T-helper 1 cell treated with Interleukin-12 subunit alpha and Interleukin-12 subunit beta and Interleukin-4 antibody, amounts not matched to agents 30 ng/mL and 1 ng/mL, for 36 hours (primary cell): Measurements from ENCODE around the gene NRSN2. TPM values are rescaled to one million over a fixed set of nuclear protein-coding genes. Genes with fewer than 3 reads are reported as not detected.
"Not testable (repeated sequence)": the region's sequence is repeated elsewhere in the genome, so short reads cannot be mapped to it uniquely, and the experiment has no call there.

Experiments used
- intact Hi-C: fragments of 100-400 bp; cut with micrococcal nuclease; formaldehyde crosslinking; loops from one replicate; pipeline ENCODE4 v1.15.1; 2024
- total RNA-seq: library from RNA; stranded (reverse); gene quantifications from 2 replicates; pipeline ENCODE4 v1.2.3, GENCODE V29; 2022

The NRSN2 gene
- total RNA-seq, 1 donor from 2014 or later: 2.5 TPM

DNA sequence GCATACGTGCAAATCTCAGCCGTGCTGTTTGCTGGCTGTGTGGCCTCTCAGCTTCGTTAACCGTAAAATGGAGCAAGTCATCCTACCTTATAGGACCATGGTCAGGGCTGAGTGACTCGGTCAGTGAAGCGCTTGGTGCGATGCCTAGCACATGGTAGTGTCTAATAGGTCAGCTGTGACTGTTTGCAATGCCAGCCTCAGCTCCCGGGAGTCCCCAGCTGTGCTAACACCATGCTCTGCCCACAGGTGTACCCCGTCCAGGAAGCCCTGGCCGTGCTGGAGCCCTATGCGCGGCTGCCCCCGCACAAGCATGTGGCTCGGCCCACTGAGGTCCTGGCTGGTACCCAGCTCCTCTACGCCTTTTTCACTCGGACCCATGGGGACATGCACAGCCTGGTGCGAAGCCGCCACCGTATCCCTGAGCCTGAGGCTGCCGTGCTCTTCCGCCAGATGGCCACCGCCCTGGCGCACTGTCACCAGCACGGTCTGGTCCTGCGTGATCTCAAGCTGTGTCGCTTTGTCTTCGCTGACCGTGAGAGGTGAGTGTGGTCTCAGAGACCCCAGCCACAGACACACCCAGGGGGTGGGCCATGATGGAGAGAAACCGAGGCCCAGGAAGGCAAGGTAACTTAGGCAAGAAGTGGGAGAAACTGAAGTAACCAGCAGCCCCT lies 44.3 kb downstream of the NRSN2 start:
- intact Hi-C loops: no loop called here

DNA sequence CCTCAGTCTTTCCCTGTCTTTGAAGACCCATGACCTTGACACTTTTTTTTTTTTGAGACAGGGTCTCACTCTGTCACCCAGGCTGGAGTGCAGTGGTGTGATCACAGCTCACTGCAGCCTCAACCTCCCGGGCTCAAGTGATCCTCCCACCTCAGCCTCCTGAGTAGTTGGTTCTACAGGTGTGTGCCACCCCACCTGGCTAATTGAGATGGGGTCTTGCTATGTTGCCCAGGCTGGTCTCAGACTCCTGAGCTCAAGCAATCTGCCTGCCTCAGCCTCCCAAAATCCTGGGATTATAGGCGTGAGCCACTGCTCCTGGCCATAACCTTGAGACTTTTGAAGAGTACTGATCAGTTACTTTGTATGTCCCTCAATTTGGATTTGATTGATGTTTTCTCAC lies 46.4 kb downstream of the NRSN2 start:
- intact Hi-C loops: not testable (repeated sequence)

DNA sequence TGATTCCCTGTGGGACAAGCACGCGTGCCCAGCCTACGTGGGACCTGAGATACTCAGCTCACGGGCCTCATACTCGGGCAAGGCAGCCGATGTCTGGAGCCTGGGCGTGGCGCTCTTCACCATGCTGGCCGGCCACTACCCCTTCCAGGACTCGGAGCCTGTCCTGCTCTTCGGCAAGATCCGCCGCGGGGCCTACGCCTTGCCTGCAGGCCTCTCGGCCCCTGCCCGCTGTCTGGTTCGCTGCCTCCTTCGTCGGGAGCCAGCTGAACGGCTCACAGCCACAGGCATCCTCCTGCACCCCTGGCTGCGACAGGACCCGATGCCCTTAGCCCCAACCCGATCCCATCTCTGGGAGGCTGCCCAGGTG lies 49.3 kb downstream of the NRSN2 start:
- intact Hi-C loops: no loop called here

- intact Hi-C loops: no loop called here
Measured at GRCh38 chr20:396619-397431, 49.9 kb downstream of the NRSN2 start.

DNA sequence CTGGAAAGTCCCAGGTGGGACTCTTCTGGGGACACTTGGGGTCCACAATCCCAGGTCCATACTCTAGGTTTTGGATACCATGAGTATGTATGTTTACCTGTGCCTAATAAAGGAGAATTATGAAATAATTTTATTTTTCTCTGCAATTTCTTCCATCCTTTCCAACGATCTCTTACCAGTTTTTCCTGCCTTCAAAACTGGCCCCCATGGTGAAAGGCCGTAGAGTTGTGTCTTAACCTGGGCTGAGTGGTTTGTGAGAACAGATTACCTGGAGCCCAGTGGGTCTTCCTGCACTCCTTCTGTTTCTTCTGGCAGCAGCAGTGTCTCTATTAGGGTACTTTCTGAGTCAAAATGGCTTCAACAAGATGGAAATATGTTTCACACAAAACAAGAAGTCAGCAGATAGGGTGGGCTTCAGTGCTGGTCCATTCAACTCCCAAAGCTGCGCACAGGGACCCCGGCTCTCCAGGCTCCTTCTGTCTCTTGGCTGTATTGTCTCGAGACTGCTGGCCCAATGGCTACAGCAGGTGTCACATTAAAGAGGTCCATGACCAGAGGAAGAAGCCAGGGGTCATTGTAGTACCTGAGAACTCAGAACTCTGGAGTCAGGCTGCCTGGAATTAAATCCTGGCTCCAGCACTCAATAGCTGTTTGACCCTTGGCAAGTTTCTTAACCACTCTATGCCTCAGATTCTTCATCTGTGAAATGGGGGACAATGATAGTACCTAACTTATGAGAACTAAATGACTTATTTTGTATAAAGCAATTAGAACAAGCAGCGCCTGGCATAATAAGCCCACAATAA lies 50.7 kb downstream of the NRSN2 start:
- intact Hi-C loops: no loop called here

DNA sequence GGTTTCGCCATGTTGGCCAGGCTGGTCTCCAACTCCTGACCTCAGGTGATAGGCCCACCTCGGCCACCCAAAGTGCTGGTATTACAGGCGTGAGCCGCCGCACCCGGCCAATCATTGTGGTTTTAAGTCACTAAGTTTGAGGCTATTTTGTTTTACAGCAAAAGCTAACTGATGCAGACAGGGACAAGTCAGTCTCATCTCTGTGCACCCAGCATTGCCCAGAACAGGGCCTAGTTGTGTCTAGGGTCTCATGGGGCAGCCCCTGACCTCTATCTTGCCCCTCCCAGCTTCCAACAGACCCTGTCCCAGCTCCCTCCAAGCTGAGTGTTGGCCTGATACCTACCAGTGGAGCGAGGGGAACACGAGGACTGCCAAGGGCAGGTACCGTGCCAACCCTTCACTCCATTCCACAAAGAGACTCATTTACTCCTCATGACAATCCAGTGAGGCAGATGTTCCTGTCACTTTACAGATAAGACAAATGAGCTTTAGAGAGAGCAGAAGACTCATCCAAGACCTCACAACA lies 52.3 kb downstream of the NRSN2 start:
- intact Hi-C loops: no loop called here

- intact Hi-C loops: no loop called here
Measured at GRCh38 chr20:400128-400453, 53.2 kb downstream of the NRSN2 start.

GRCh38 chr20:400454-401275 lies 53.8 kb downstream of the NRSN2 start:
- intact Hi-C loops: no loop called here

DNA sequence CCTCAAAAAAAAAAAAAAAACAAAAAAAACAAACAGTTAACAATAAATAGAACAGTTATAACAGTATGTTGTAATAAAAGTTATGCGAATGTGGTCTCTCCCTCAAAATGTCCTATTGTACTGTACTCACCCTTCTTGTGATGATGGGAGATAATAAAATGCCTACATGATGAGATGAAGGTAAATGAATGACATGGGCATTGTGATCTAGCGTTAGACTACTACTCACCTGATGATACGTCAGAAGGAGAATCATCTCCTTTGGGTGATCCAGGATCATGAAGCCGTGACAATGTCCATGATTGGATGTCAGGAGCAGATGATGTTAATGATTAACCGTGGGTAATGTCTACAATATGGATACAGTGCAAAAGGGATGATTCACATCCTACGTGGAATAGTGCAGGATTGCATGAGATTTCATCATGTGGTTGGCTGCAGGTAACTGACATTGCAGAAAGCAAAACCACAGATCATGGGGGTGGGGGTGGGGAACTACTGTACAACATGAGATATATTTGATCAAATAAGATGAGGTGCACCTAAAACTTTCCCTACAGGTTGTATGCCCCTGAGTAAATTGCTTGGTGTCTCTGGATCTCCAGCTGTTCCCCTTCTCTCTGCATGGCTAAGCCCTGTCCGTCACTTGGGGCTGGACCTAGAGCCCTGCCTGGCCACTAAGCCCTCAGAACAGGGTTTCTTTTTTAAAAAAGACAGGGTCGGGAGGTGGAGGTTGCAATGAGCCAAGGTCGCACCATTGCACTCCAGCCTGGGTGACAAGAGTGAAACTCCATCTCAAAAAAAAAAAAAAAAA lies 55.0 kb downstream of the NRSN2 start:
- intact Hi-C loops: no loop called here

DNA sequence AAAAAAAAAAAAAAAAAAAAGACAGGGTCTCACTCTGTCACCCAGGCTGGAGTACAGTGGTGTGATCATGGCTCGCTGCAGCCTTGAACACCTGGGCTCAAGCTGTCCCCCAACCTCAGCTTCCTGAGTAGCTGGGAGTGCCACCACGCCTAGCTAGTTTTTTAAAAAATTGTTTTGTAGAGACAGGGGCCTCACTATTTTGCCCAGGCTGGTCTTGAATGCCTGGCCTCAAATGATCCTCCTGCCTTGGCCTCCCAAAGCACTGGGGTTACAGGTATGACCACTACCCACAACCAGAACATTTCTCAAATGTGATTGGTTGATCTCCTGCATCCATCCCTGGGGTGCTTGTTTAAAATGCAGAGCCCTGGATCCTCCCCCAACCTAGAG lies 55.6 kb downstream of the NRSN2 start:
- intact Hi-C loops: no loop called here

- intact Hi-C loops: no loop called here
Measured at GRCh38 chr20:402898-403581, 56.1 kb downstream of the NRSN2 start.

- intact Hi-C loops: no loop called here
Measured at GRCh38 chr20:403582-403957, 56.7 kb downstream of the NRSN2 start.

DNA sequence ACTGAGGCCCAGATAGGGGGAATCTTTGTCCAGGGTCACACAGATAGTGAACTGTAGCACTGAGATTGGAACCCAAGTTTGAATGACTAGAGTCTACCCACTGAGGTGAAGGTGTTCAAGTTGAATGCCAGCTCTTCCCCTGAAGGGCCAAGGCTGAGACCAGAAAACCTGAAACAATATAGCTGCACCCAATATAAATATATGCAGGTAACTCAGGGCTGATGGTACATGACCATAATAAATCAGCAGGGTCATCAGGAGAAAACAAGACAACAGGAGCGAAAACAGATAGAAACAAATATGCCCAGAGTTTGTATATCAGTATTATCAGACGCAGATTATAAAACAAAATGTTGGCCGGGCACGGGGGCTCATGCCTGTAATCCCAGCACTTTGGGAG lies 57.2 kb downstream of the NRSN2 start:
- intact Hi-C loops: no loop called here

Other genes with a start within 250 kb of the NRSN2 start
- gene DEFB126, start 204.5 kb upstream of the NRSN2 start, total RNA-seq: not detected in 2 replicates
- gene DEFB127, start 189.7 kb upstream of the NRSN2 start, total RNA-seq: not detected in 2 replicates
- not detected in 2 replicates for gene DEFB128, start 157.4 kb upstream of the NRSN2 start, total RNA-seq
- gene DEFB129, start 119.9 kb upstream of the NRSN2 start, total RNA-seq: not detected in 2 replicates
- not detected in 2 replicates for gene DEFB132, start 89.4 kb upstream of the NRSN2 start, total RNA-seq
- gene C20orf96, start 56.4 kb upstream of the NRSN2 start, total RNA-seq: 4.7 and 5.1 TPM in 2 replicates
- 25.0 and 25.2 TPM in 2 replicates for gene ZCCHC3, start 49.5 kb upstream of the NRSN2 start, total RNA-seq
- 2.4 TPM in 2 replicates for gene SOX12, start 21.6 kb upstream of the NRSN2 start, total RNA-seq
- 27.1 and 29.1 TPM in 2 replicates for gene TRIB3, start 33.6 kb downstream of the NRSN2 start, total RNA-seq
- 131 and 134 TPM in 2 replicates for gene RBCK1, start 61.2 kb downstream of the NRSN2 start, total RNA-seq
- 40.2 and 40.3 TPM in 2 replicates for gene TBC1D20, start 115.4 kb downstream of the NRSN2 start, total RNA-seq
- 121 and 124 TPM in 2 replicates for gene CSNK2A1, start 196.7 kb downstream of the NRSN2 start, total RNA-seq